Activated CD8-positive, alpha-beta memory T cell treated with anti-CD3 and anti-CD28 coated beads, Interleukin-2, amount 50 U/mL, for 24 hours (primary cell): ENCODE results near the gene TENT4A.
A peak's percentile ranks its signal among the peaks of the same experiment; 100 is the strongest.

Experiments used
- DNase-seq: peaks from one replicate; pipeline ENCODE4 v3.0.0-alpha.2; 2020; ENCODE audit errors: extremely low read depth

TENT4A gene

GRCh38 chr5:6700074-6700684 is 13.1 kb upstream of the TENT4A start:
- no peak for DNase-seq

GRCh38 chr5:6700685-6701355 is 12.4 kb upstream of the TENT4A start:
- no peak for DNase-seq

DNA sequence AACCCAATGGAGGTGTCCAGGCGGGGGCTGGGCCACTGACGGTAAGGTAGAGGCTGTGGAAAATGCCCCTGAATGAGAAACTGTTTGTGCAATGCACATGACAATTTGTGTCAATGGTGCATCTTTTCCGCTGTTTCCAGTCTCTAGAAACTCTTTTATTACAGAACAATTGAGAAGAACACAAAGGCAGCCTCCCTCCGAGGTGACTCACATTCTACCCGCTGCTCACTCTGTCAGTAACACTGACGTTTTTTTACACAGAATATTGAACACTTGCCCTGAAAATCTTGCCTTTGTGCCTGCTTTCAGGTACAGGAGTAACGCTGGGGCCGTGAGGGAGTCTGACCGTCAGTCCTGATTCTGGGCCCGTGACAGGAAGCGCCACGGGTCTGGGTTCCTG is 11.7 kb upstream of the TENT4A start:
- DNase-seq, result no peak

GRCh38 chr5:6702633-6703032 is 10.6 kb upstream of the TENT4A start:
- DNase-seq, result no peak

DNA sequence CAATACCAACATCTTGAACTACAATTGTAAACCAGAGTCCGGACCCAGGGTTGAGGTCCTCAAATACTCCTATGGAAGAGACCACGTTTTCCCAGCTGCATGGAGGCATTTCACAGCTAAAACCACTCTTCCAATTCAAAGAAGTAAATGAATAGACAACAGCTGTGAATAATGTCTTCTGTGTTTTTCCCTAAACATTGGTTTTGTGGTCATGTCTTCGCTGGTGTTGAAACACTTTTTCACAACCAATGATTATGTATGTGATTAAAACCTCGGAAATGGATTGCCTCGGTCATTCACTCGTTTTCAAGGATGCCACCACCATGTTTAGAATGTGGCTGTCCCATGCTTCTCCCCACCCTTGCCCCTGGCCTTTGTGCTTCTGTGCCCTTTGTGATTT is 9.4 kb upstream of the TENT4A start:
- no peak for DNase-seq

GRCh38 chr5:6704361-6704851 is 8.8 kb upstream of the TENT4A start:
- no peak for DNase-seq

GRCh38 chr5:6705088-6705487 is 8.1 kb upstream of the TENT4A start:
- DNase-seq, result no peak

DNA sequence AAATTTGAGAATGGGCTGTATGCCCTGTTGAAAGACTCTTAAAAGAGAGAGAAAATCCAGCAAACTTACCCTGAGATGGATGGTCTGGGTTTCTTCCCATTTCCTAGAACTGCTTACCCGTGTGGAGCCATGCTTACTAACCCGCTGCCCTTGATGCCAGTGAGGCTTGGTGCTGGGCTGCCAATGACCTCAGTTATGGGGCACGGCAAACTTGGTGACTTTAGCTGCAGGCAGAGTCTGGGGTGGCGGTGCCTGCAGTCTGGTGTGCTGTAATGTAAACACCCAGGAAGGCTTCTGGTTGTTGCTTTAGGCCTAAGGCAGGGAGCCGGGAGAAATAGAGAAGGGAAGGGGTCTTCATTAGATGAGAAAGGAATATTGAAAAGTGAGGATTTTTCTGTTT is 7.3 kb upstream of the TENT4A start:
- DNase-seq, result no peak

DNA sequence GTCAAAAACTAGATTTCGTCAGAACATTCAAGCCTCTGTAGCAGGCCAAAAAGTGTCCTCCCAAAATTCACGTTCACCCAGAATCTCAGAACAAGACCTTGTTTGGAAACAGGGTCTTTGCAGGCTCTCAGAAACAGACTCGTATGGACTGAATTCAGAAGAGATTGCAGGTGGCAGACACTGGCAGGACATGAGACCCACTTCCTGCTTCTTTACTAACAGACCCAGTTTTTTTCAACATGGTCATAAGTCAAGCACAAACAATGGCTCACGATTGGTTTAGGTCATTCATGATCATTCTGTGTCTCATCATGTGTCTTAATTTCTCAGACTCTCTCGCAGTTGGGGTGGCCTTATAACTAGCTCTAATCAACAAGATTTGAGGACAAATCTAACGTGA is 5.4 kb upstream of the TENT4A start:
- no peak for DNase-seq

DNA sequence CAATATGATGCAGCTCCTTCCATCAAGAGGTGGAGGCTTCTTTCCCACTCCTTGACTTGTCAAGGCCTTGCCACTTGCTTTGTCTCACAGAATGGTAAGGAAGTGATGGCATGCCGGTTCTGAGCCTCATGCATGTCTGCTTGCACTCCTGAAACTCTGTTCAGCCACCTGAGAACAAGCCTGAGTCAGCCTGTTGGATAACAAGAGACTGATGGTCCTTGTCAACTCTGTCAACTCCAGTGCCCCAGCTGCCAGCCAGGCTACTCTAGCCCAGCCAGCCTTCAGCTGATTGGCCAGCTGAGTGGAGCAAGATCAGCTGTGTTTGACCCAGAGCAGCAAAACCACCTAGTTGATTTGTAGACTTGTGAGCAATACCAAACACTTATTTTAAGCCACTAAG is 4.4 kb upstream of the TENT4A start:
- DNase-seq, result no peak

DNA sequence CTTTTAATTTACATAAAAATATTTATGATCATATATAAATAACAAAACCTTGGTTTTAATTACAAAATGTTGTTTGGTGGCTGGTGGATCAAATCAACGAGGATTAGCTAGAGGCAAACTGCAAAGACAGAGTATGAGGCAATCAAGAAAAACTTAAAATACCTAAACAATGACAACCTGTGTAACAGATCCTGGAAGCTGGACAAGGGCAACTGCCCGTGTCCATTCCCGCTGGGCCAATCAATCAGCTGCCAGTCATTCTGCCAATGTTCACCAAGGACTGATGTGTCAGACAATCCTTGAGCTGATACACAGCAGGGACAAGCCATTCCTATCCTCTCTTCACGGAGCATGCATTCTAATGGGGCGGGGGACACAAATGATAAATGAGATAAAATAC is 3.2 kb upstream of the TENT4A start:
- no peak for DNase-seq

GRCh38 chr5:6710551-6711318 is 2.5 kb upstream of the TENT4A start:
- DNase-seq, result no peak

GRCh38 chr5:6711409-6712141 is 1.7 kb upstream of the TENT4A start:
- no peak for DNase-seq

DNA sequence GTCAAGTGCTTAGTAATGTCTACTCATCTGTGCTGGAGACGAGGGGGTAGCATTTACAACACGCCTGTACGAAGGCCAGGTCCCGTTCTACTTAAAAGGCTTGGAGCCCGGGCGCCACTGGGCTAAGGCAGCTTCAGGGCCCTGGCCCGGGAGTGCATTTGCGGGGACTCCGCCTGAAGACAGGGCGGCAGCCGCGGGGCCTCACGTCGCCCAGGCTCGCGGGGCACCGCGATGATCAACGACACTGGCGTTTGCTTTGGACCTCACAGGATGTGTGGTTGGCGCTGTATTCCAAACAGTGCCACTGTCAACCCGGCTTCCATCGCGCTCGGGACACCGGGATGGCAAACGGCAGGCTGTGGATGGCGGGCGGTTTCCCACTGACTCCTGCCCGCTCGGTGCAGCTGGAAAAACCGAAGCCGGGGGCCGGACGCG is 1.1 kb upstream of the TENT4A start:
- no peak for DNase-seq

GRCh38 chr5:6712577-6713273 is 507 bp upstream of the TENT4A start:
- DNase-seq, result peak; percentile 84

- no peak for DNase-seq
These were observed 1.2 kb downstream of the TENT4A start for GRCh38 chr5:6714226-6715041.

DNA sequence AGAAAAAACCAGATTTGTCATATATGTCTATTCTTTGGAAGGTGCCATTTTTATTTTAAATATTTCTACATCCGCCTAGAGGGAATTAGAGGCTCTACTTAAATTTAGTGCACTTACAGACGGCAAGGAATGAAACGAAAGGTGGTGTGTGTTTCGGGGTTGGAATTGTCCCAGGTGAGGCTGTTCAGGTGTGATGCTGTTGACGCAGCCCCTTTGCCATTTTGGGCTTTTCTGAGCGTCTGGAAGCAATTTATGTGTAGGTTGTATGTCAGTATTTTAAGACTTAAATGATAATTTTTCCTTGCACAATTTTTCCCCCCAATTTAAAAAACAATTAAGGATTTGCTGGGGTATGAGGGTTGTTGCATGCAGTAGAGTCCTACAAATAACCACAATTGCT is 2.0 kb downstream of the TENT4A start:
- no peak for DNase-seq

DNA sequence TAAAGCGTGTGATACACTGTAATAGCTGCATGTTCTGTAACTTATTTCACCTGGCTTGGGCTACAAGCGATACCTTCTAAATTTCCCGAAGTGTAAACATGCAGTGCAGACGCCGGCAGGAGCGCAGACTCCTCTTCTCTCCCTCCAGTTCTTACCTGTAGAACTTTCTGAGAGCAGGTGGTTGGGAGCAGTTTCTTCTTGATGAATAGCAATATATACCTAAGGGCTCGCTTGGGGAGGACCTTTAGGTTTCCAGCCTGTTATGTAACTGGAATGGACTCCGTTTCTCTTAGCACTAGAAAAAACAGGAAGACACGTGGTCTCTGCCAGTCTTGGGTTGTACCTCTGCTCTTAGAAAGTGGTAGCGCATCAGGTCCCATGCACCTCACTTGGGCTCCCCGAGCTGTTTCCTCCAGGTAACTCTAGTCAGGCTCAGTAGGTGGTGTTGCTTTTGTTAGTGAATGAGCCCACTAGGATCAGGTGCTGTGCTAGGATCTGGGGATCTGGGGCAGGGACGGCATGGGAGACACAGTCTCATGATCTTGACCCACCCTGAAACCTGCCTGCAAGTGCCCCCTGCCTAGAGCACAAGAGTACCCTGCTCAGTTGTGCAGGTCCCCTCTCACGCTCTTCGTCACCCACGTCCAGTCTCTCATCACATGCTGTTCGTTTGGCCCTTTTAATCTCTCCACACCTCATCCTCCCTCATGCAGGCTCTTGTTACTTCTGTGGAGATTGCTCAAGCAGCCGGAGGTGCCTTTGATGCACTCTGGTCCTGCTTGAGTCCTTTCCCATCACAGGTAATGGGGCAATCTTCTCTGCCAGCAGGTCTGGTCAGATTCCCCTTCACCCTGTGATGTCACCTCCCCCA is 2.8 kb downstream of the TENT4A start:
- DNase-seq, result no peak

- DNase-seq, result no peak
These were observed 3.5 kb downstream of the TENT4A start for GRCh38 chr5:6716629-6717149.

DNA sequence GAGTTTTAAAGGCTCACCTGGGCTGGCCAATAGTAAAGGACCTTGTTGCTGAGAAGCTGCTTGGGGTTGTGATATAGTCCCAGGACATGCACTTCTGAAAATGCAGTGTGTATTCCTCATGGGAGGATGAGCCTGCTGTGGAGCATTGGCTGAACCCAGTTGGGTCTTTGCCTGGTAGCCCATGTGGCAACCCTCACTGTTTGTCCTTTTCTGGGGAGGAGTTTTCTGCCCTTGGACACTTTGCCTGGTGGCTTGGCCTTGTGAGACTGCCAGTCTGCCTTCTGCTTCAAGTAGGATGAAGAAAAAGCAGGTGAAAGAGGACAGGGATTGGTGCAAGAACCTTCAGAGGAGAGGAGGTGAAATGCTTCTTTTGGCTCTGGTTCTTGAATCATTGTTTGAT is 4.0 kb downstream of the TENT4A start:
- no peak for DNase-seq
